HEK293T (cell line): ENCODE measurements around the gene NCKAP5L.

ENCODE experiments used
- BHLHE40 ChIP-seq: fragments of 450-650 bp; IDR thresholded peaks from 2 replicates; pipeline ENCODE4 v1.6.1; 2016; ENCODE audit warnings: mild to moderate bottlenecking, moderate library complexity, borderline replicate concordance
- ELF4 ChIP-seq: fragments of 450-650 bp; IDR thresholded peaks from 2 replicates; pipeline ENCODE4 v1.6.1; 2017; ENCODE audit warnings: antibody characterized with exemption
- FOXK2 ChIP-seq: fragments of 450-650 bp; IDR thresholded peaks from 2 replicates; pipeline ENCODE4 v1.6.1; 2016; ENCODE audit warnings: mild to moderate bottlenecking
- FOXM1 ChIP-seq: fragments of 450-650 bp; IDR thresholded peaks from 2 replicates; pipeline ENCODE4 v1.6.1; 2017; ENCODE audit warnings: mild to moderate bottlenecking, borderline replicate concordance
- HDGF ChIP-seq: fragments of 450-650 bp; IDR thresholded peaks from 2 replicates; pipeline ENCODE4 v1.6.1; 2017; ENCODE audit warnings: antibody characterized with exemption, borderline replicate concordance
- LEF1 ChIP-seq: fragments of 450-650 bp; IDR thresholded peaks from 2 replicates; pipeline ENCODE4 v1.6.1; 2017; ENCODE audit warnings: mild to moderate bottlenecking, borderline replicate concordance
- SP1 ChIP-seq: fragments of 450-650 bp; IDR thresholded peaks from 2 replicates; pipeline ENCODE4 v1.6.1; 2017
- ZNF384 ChIP-seq: fragments of 450-650 bp; IDR thresholded peaks from 2 replicates; pipeline ENCODE4 v1.6.1; 2016

GRCh38 chr12:49870501-49871262, 42.5 kb upstream of the NCKAP5L start:
- TF ChIP-seq FOXM1 (no peak), HDGF (no peak), FOXK2 (no peak), ELF4 (no peak), ZNF384 (no peak), BHLHE40 (no peak), SP1 (no peak), LEF1 (no peak)
